OCI-LY3 (cell line): ENCODE data around the gene MICU1.
"Not testable (repeated sequence)": the region's sequence is repeated elsewhere in the genome, so short reads cannot be mapped to it uniquely, and the experiment has no call there.

Experiments
- H2AFZ ChIP-seq: fragments of 200-600, 300-600 bp; shearing (Covaris generic); 2 replicates; pipeline ENCODE4 v1.6.0; 2014; ENCODE audit warnings: antibody characterized with exemption, low read depth, low read length
- H3K27ac ChIP-seq: fragments of 200-600, 300-600 bp; sonication (generic); 2 replicates; pipeline ENCODE4 v1.5.1; 2014; ENCODE audit warnings: mild to moderate bottlenecking, low read length, moderate library complexity, mixed read lengths
- H3K27me3 ChIP-seq: fragments of 200-600, 300-600 bp; sonication (generic); 2 replicates; pipeline ENCODE4 v1.6.1; 2014; ENCODE audit warnings: low read depth, low read length, mixed read lengths
- H3K36me3 ChIP-seq: fragments of 200-600, 300-600 bp; sonication (generic); replicated peaks from 2 replicates; pipeline ENCODE3; 2014; ENCODE audit warnings: low read depth, low read length, mixed read lengths
- H3K4me1 ChIP-seq: fragments of 300-600, 200-600 bp; sonication (generic); 2 replicates; pipeline ENCODE4 v1.6.1; 2014; ENCODE audit warnings: low read length, mixed read lengths
- H3K4me2 ChIP-seq: fragments of 200-600, 300-600 bp; sonication (generic); 2 replicates; pipeline ENCODE4 v1.6.1; 2014; ENCODE audit warnings: low read length, mixed read lengths
- H3K4me3 ChIP-seq: fragments of 300-600, 200-600 bp; sonication (generic); 2 replicates; pipeline ENCODE4 v1.5.1; 2014; ENCODE audit warnings: antibody characterized with exemption, mild to moderate bottlenecking, low read length, moderate library complexity
- H3K79me2 ChIP-seq: fragments of 300-600, 200-600 bp; shearing (Covaris generic); 2 replicates; pipeline ENCODE4 v1.6.1; 2014; ENCODE audit warnings: mild to moderate bottlenecking, low read length, mixed read lengths
- H3K9ac ChIP-seq: fragments of 300-600, 200-600 bp; shearing (Covaris generic); 2 replicates; pipeline ENCODE4 v1.6.0; 2014; ENCODE audit warnings: mild to moderate bottlenecking, low read length, moderate library complexity
- H3K9me3 ChIP-seq: fragments of 200-600, 300-600 bp; shearing (Covaris generic); 2 replicates; pipeline ENCODE4 v1.6.1; 2014; ENCODE audit warnings: low read length, mixed read lengths; ENCODE audit not compliant: insufficient read depth
- H4K20me1 ChIP-seq: fragments of 200-600, 300-600 bp; sonication (generic); 2 replicates; pipeline ENCODE4 v1.6.1; 2016; ENCODE audit warnings: low read length, mixed read lengths; ENCODE audit not compliant: insufficient read depth
- CTCF ChIP-seq: fragments of 200-600, 300-600 bp; sonication (generic); IDR thresholded peaks from 2 replicates; pipeline ENCODE4 v1.5.1; 2014; ENCODE audit warnings: antibody characterized with exemption, low read length, low read depth
- EZH2phosphoT487 ChIP-seq: fragments of 200-600 bp; shearing (Covaris generic); IDR thresholded peaks from 2 replicates; pipeline ENCODE4 v1.6.1; 2018; ENCODE audit warnings: antibody characterized with exemption, mixed run types, low read depth

MICU1 gene

GRCh38 chr10:72329290-72330068 is 296.4 kb downstream of the MICU1 start:
- Histone ChIP-seq H3K9ac (no peak overlapping the region), H3K4me1 (peaks cover 59% of the 10 kb centered on the region), H3K4me2 (no peak overlapping the region), H2AFZ (no peak overlapping the region; the same call in 1 of the 2 replicates), H3K9me3 (no peaks in the 10 kb centered on the region; the same call in 1 of the 2 replicates), H4K20me1 (no peaks in the 10 kb centered on the region), H3K27me3 (no peaks in the 10 kb centered on the region), H3K79me2 (no peaks in the 10 kb centered on the region), H3K36me3 (peaks cover 3% of the 10 kb centered on the region), H3K4me3 (no peak overlapping the region), H3K27ac (no peak overlapping the region)
- TF ChIP-seq CTCF (no peak), EZH2phosphoT487 (no peak)

GRCh38 chr10:72328829-72329204 is 297.1 kb downstream of the MICU1 start:
- Histone ChIP-seq H3K4me2 (no peak overlapping the region), H3K4me1 (peaks cover 57% of the 10 kb centered on the region), H4K20me1 (no peaks in the 10 kb centered on the region), H2AFZ (no peak overlapping the region), H3K79me2 (no peaks in the 10 kb centered on the region), H3K27me3 (no peaks in the 10 kb centered on the region), H3K36me3 (peaks cover 3% of the 10 kb centered on the region), H3K9me3 (no peaks in the 10 kb centered on the region; the same call in 1 of the 2 replicates), H3K4me3 (no peak overlapping the region), H3K9ac (no peak overlapping the region), H3K27ac (no peak overlapping the region)
- TF ChIP-seq EZH2phosphoT487 (no peak), CTCF (no peak)

- Histone ChIP-seq H3K9me3 (no peaks in the 10 kb centered on the region; the same call in 1 of the 2 replicates), H2AFZ (no peak overlapping the region; the same call in 1 of the 2 replicates), H3K4me3 (no peak overlapping the region), H3K4me1 (peaks cover 57% of the 10 kb centered on the region), H3K36me3 (peaks cover 1% of the 10 kb centered on the region), H3K4me2 (no peak overlapping the region), H3K9ac (peak overlapping the region; percentile 10; the same call in 1 of the 2 replicates), H3K27ac (no peak overlapping the region), H3K79me2 (no peaks in the 10 kb centered on the region), H3K27me3 (no peaks in the 10 kb centered on the region), H4K20me1 (no peaks in the 10 kb centered on the region)
- TF ChIP-seq EZH2phosphoT487 (no peak), CTCF (peak; percentile 51)
Observed at GRCh38 chr10:72328045-72328828, 297.6 kb downstream of the MICU1 start.

- not testable (repeated sequence) for H3K9me3 ChIP-seq, H3K79me2 ChIP-seq, H3K4me2 ChIP-seq, H3K27me3 ChIP-seq, H4K20me1 ChIP-seq, H3K36me3 ChIP-seq, H3K4me3 ChIP-seq, H2AFZ ChIP-seq, H3K27ac ChIP-seq, H3K9ac ChIP-seq
- peaks cover 58% of the 10 kb centered on the region for H3K4me1 ChIP-seq
Observed at GRCh38 chr10:72326665-72327603, 298.9 kb downstream of the MICU1 start.

GRCh38 chr10:72325243-72326175 is 300.4 kb downstream of the MICU1 start:
- H3K9ac ChIP-seq, H4K20me1 ChIP-seq, H3K79me2 ChIP-seq, H3K4me3 ChIP-seq, H3K36me3 ChIP-seq, H2AFZ ChIP-seq, H3K27ac ChIP-seq, H3K9me3 ChIP-seq, H3K4me2 ChIP-seq, H3K27me3 ChIP-seq: not testable (repeated sequence)
- peaks cover 59% of the 10 kb centered on the region for H3K4me1 ChIP-seq
